Prostate gland (tissue), 2 donors: ENCODE measurements around the gene MAPK8IP3. TPM values are rescaled to one million over a fixed set of nuclear protein-coding genes. Genes with fewer than 3 reads are reported as not detected.
"Not testable (repeated sequence)": the region's sequence is repeated elsewhere in the genome, so short reads cannot be mapped to it uniquely, and the experiment has no call there.

ENCODE experiments used
- DNase-seq: peaks from one replicate; pipeline ENCODE4 v3.0.0-alpha.2; 2019; ENCODE audit warnings: low spot score
- H3K27ac ChIP-seq, 2 donors: fragments of 200-600 bp; sonication (generic); 2 replicates each; pipeline ENCODE4 v1.5.1; 2017 to 2019
- H3K27me3 ChIP-seq: fragments of 200-600 bp; sonication (generic); replicated peaks from 2 replicates; pipeline ENCODE4 v1.5.1; 2019; ENCODE audit not compliant: insufficient read depth
- H3K36me3 ChIP-seq, 2 donors: fragments of 200-600 bp; sonication (generic); 1 replicate in 1 of 2; 2 replicates in 1 of 2; pipeline versions ENCODE4 v1.5.1 to v1.8.1; 2017 to 2019
- H3K4me1 ChIP-seq: fragments of 200-600 bp; sonication (generic); replicated peaks from 2 replicates; pipeline ENCODE4 v1.5.1; 2019
- H3K4me3 ChIP-seq, 2 donors: fragments of 200-600 bp; sonication (generic); 2 replicates each; pipeline ENCODE4 v1.5.1; 2017 to 2019
- H3K9me3 ChIP-seq: fragments of 200-600 bp; sonication (generic); 2 replicates; pipeline ENCODE4 v1.5.1; 2017
- POLR2A ChIP-seq: fragments of 450-650 bp; IDR thresholded peaks from one replicate; pipeline ENCODE4 v1.6.1; 2016; ENCODE audit warnings: antibody characterized with exemption, mild to moderate bottlenecking
- POLR2AphosphoS5 ChIP-seq: sonication (generic); formaldehyde crosslinking; IDR thresholded peaks from one replicate; pipeline ENCODE4 v1.6.1; 2017; ENCODE audit warnings: antibody characterized with exemption
- WGBS: methylation state at CpG from one replicate; pipeline ENCODE4 v1.1.5; 2018; 5-methylcytosine and 5-hydroxymethylcytosine counted together
- intact Hi-C: fragments of 100-400 bp; cut with DNase I; formaldehyde crosslinking; loops from one replicate; pipeline ENCODE4 v1.14.2; 2022
- total RNA-seq, 2 donors: library from RNA; depleted of rRNA; stranded (reverse); fragments of >200 nt; gene quantifications; one replicate each; pipeline ENCODE4 v1.1.0, GENCODE V29; 2016
- TF ChIP-seq, protein P1 (sequence below), 4 experiments: fragments of 200-600 bp in 2 of 4; fragments of 450-650 bp in 2 of 4; sonication (generic) in 2 of 4; IDR thresholded peaks; 1 replicate in 3 of 4; 2 replicates in 1 of 4; pipeline ENCODE4 v1.5.1; 2016 to 2019; ENCODE audit warnings: antibody characterized with exemption in 4 of 4, mild to moderate bottlenecking in 2 of 4, moderate library complexity in 2 of 4

The MAPK8IP3 gene
- total RNA-seq, 2 donors from 2014 or later: 56.0 to 157 TPM

DNA sequence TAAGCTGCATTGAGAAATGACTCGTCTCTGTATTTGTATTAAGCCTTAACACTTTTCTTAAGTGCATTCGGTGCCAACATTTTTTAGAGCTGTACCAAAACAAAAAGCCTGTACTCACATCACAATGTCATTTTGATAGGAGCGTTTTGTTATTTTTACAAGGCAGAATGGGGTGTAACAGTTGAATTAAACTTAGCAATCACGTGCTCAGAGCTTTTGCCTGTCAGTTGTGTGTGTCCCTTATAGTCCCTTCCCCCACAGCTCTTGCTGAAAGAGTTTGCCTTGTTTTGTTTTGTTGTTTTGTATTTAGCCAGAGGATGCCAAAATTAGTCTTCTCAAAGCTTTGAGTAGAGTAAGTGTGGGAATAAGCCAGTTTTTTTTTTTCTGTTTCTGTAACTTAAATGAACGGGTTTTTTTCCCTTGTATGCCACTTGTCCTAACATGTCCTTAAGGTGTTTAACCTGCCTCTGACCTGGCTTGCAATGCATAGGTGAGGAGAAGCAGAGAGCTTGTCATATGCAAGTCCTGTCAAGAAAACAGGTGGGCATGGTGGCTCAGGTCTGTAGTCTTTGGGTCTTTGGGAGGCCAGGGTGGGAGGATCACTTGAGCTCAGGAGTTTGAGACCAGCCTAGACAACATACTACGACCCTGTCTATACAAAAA lies 4.6 kb upstream of the MAPK8IP3 start:
- no peak overlapping the region for H3K4me3 ChIP-seq
- intact Hi-C loops: loop anchor here (10.0 kb wide), 1 partner anchor 87 kb away; the partner anchor contains the start of genes CRAMP1 and IFT140
- WGBS: 29% methylated on average over 6 of the region's 6 CpGs
- no peaks in the 10 kb centered on the region for H3K36me3 ChIP-seq
- H3K27me3 ChIP-seq: no peaks in the 10 kb centered on the region
- DNase-seq: no peak
- no peaks in the 10 kb centered on the region for H3K9me3 ChIP-seq
- peak overlapping the region; percentile 32 to 88 for H3K27ac ChIP-seq
- TF ChIP-seq POLR2A (no peak), POLR2AphosphoS5 (peak; percentile 67)
- TF ChIP-seq, protein P1, sequence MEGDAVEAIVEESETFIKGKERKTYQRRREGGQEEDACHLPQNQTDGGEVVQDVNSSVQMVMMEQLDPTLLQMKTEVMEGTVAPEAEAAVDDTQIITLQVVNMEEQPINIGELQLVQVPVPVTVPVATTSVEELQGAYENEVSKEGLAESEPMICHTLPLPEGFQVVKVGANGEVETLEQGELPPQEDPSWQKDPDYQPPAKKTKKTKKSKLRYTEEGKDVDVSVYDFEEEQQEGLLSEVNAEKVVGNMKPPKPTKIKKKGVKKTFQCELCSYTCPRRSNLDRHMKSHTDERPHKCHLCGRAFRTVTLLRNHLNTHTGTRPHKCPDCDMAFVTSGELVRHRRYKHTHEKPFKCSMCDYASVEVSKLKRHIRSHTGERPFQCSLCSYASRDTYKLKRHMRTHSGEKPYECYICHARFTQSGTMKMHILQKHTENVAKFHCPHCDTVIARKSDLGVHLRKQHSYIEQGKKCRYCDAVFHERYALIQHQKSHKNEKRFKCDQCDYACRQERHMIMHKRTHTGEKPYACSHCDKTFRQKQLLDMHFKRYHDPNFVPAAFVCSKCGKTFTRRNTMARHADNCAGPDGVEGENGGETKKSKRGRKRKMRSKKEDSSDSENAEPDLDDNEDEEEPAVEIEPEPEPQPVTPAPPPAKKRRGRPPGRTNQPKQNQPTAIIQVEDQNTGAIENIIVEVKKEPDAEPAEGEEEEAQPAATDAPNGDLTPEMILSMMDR (IDR thresholded peaks at IDR 0.05): no peak
- peaks cover 14% of the 10 kb centered on the region for H3K4me1 ChIP-seq

DNA sequence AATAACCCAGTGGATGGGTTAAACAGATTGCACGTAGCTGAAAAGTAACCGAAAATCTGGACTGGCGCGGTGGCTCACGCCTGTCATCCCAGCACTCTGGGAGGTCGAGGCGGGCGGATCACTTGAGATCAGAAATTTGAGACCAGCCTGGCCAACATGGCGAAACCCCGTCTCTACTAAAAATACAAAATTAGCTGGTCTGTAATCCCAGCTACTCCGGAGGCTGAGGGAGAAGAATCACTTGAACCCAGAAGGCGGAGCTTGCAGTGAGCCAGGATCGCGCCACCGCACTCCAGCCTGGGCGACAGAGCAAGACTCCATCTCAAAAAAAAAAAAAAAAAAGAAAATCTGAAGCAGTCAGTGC lies 689 bp upstream of the MAPK8IP3 start:
- not testable (repeated sequence) for H3K9me3 ChIP-seq, H3K36me3 ChIP-seq, DNase-seq, H3K27me3 ChIP-seq
- H3K27ac ChIP-seq: peak overlapping the region; percentile 80 to 88
- H3K4me1 ChIP-seq: peaks cover 21% of the 10 kb centered on the region
- intact Hi-C loops: loop anchor here (10.0 kb wide), 1 partner anchor 91 kb away; the partner anchor contains the start of genes CRAMP1 and IFT140
- peak overlapping the region; percentile 47 to 87 for H3K4me3 ChIP-seq
- under 1% methylated on average over 16 of the region's 16 CpGs for WGBS

DNA sequence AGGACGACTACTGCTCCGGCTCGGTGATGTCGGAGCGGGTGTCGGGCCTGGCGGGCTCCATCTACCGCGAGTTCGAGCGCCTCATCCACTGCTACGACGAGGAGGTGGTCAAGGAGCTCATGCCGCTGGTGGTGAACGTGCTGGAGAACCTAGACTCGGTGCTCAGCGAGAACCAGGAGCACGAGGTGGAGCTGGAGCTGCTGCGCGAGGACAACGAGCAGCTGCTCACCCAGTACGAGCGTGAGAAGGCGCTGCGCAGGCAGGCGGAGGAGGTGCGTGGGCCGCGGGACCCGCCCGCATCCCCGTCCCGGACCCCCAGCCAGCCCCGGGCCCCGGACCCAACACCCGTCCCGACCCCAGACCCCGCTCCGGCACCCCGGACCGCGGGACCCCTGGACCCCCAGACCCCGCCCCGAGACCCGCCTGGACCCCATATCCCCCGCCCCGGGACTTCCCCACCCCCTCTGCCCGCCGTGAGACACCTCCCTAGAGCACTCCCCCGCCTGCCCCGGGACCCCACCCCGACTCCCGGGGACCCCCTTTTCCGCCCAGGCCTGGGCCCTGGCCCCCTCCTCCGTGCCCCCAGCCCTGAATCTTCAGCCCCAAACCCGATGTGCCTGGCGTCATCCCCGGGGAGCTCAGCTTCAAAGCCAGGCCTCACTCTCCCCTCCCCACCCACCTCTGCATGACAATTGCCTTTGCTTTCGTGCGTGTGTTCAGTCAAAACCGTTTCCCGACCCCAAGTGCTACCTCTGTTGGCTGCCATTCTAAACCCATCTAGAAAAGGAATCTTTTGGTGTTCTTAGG lies 594 bp downstream of the MAPK8IP3 start:
- no peak for DNase-seq
- peaks cover 13% of the 10 kb centered on the region for H3K4me1 ChIP-seq
- intact Hi-C loops: loop anchor here (10.0 kb wide), 1 partner anchor 92 kb away; the partner anchor contains the start of genes CRAMP1 and IFT140
- H3K27ac ChIP-seq: peak overlapping the region; percentile 80 to 88
- H3K9me3 ChIP-seq: no peaks in the 10 kb centered on the region
- H3K4me3 ChIP-seq: peak overlapping the region; percentile 47 to 87
- H3K36me3 ChIP-seq: no peaks in the 10 kb centered on the region
- no peak for TF ChIP-seq POLR2AphosphoS5
- TF ChIP-seq POLR2A: no peak
- TF ChIP-seq, protein P1 (IDR thresholded peaks at IDR 0.05): no peak
- no peaks in the 10 kb centered on the region for H3K27me3 ChIP-seq
- under 1% methylated on average over 43 of the region's 62 CpGs for WGBS

DNA sequence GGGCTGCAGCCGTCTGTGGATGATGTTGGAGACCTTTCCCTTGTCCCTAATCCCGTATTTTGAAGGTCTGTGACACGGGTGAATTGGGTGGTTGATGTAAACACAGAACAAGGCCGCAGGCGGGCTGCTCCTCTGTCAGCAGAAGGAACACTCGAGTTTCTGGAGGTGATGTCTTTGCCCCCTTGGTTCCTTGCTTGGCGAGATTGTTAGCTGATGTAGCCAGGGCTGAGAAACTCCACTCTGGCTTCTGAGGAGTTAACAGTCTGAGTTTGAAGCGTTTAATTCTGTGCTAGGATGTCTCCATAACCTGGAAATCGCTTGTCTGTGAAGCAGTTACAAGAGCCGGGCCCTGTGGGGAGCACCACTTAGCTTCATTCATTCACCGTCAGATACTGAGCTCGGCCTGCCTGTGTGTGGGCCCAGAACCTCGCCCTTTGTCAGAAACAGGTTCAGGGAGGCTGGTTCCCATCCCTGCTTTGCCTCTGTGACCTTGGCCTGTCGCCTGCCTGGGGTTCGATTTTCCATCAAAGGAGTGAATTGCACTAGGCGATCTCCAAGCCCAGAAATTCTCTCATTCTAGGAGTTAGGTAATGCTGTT lies 1.3 kb downstream of the MAPK8IP3 start:
- H3K27ac ChIP-seq: peak overlapping the region; percentile 80 to 88
- no peaks in the 10 kb centered on the region for H3K27me3 ChIP-seq
- no peak for DNase-seq
- intact Hi-C loops: loop anchor here (10.0 kb wide), 1 partner anchor 92 kb away; the partner anchor contains the start of genes CRAMP1 and IFT140
- TF ChIP-seq, protein P1 (IDR thresholded peaks at IDR 0.05): no peak
- no peak for TF ChIP-seq POLR2A
- no peak for TF ChIP-seq POLR2AphosphoS5
- peaks cover 13% of the 10 kb centered on the region for H3K4me1 ChIP-seq
- no peaks in the 10 kb centered on the region for H3K36me3 ChIP-seq
- H3K9me3 ChIP-seq: no peaks in the 10 kb centered on the region
- H3K4me3 ChIP-seq: peak overlapping the region; percentile 47 to 87
- WGBS: 6% methylated on average over 15 of the region's 16 CpGs

DNA sequence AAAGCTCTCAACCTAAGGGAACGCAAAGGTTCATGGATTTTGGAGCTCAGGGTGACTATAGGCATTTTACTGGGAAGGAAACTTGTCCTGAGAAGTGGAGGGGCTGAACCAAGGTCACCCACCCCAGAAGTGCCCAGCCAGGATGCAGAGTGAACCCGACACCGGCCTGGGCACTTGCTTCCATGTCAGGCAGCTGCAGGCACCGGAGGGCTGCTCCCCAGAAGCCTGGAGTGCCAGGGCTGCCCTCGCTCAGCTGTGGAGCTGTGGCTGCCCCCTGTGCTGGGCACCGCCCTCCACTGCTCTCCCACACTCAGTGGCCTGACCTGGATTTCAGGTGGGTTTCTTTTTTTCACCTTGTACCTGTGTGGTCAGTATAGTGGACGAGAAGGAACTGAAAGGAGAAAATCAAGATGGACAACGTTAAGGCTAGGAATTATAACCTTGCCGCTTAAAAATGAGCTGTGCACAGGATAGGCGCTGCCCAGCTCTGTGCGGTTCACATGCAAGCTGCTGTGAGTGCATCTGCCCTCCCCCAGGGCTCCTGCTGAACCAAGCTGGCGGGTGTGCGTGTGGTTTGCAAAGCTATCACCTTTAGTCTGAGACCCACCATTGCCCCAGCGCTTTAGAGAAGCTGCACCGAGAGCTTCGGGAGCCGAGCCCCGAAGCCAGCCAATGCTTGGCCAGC lies 2.2 kb downstream of the MAPK8IP3 start:
- H3K4me1 ChIP-seq: peaks cover 13% of the 10 kb centered on the region
- no peak for DNase-seq
- no peaks in the 10 kb centered on the region for H3K27me3 ChIP-seq
- 89% methylated on average over 18 of the region's 18 CpGs for WGBS
- H3K4me3 ChIP-seq: peak overlapping the region in 1 of 2 donors; percentile 87
- no peak overlapping the region for H3K27ac ChIP-seq
- no peaks in the 10 kb centered on the region for H3K36me3 ChIP-seq
- intact Hi-C loops: loop anchor here (10.0 kb wide), 1 partner anchor 93 kb away; the partner anchor contains the start of genes CRAMP1 and IFT140
- no peaks in the 10 kb centered on the region for H3K9me3 ChIP-seq
- TF ChIP-seq POLR2A (no peak), POLR2AphosphoS5 (no peak)
- TF ChIP-seq, protein P1 (IDR thresholded peaks at IDR 0.05): no peak
